Adrenal gland (tissue), 5 donors: Measurements from ENCODE around the gene SOX8.

Experiments used
- POLR2A ChIP-seq, 2 donors: fragments of 450-650 bp; IDR thresholded peaks; one replicate each; pipeline ENCODE4 v1.6.1; 2017; ENCODE audit warnings: antibody characterized with exemption in 2 of 2, mild to moderate bottlenecking in 2 of 2, moderate library complexity in 1 of 2
- TF ChIP-seq, protein P1 (sequence below), 6 experiments: fragments of 450-650 bp in 4 of 6; fragments of 200-600 bp in 2 of 6; sonication (generic) in 1 of 6; IDR thresholded peaks; 1 replicate in 5 of 6; 2 replicates in 1 of 6; pipeline versions ENCODE4 v1.5.1 to v1.8.0; 2016 to 2021; ENCODE audit warnings: antibody characterized with exemption in 6 of 6, mild to moderate bottlenecking in 2 of 6, moderate library complexity in 1 of 6
- donor health status: DM: no; HTN: no; CAD: no.

DNA sequence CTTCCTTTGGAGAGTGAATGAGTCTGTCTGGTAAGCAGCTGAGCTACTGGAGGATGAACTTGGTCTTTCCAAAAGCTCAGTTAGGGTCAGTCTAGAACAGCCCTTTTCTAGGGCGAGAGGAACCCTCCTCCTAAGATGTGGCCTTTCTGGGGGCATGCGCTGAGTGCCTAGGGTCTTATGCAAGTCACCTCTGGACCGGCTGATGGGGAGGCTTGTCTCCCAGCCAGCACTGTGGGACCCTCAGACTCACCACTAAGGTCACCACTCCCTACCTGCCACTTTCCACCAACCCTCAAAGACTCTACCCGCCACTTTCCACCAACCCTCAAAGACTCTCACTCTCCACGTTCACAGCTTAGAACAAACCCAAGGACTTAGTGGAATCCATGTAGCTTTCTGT is 37.6 kb upstream of the SOX8 start:
- TF ChIP-seq, protein P1, sequence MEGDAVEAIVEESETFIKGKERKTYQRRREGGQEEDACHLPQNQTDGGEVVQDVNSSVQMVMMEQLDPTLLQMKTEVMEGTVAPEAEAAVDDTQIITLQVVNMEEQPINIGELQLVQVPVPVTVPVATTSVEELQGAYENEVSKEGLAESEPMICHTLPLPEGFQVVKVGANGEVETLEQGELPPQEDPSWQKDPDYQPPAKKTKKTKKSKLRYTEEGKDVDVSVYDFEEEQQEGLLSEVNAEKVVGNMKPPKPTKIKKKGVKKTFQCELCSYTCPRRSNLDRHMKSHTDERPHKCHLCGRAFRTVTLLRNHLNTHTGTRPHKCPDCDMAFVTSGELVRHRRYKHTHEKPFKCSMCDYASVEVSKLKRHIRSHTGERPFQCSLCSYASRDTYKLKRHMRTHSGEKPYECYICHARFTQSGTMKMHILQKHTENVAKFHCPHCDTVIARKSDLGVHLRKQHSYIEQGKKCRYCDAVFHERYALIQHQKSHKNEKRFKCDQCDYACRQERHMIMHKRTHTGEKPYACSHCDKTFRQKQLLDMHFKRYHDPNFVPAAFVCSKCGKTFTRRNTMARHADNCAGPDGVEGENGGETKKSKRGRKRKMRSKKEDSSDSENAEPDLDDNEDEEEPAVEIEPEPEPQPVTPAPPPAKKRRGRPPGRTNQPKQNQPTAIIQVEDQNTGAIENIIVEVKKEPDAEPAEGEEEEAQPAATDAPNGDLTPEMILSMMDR (IDR thresholded peaks at IDR 0.05), result no peak
- TF ChIP-seq POLR2A (IDR thresholded peaks at IDR 0.05), result no peak
